ENCODE data around the gene MLXIP. TPM values are rescaled to one million over a fixed set of nuclear protein-coding genes. Genes with fewer than 3 reads are reported as not detected.

The MLXIP gene
- total and polyA plus RNA-seq, 2 of the 13 experiments (the other 11 are each of a cell fraction or from before 2014, with no cell fraction given): 5.3 to 6.7 TPM

GRCh38 chr12:122062832-122063693, 15.5 kb upstream of the MLXIP start (continued):
- TF ChIP-seq ZNF670 (CRISPR knock-in tag; IDR thresholded peaks at IDR 0.05; ENCODE audit: borderline replicate concordance) (no peak), IKZF4 (CRISPR knock-in tag; IDR thresholded peaks at IDR 0.05; ENCODE audit: borderline replicate concordance, low read depth, not compliant biosample characterization) (no peak), ZNF383 (CRISPR knock-in tag; IDR thresholded peaks at IDR 0.05; ENCODE audit: borderline replicate concordance) (no peak), TBP (CRISPR knock-in tag; IDR thresholded peaks at IDR 0.05) (no peak), HOXA3 (CRISPR knock-in tag; IDR thresholded peaks at IDR 0.05) (peak; percentile 23; the same call in 1 of the 2 replicates), CSRNP1 (CRISPR knock-in tag; IDR thresholded peaks at IDR 0.05) (peak; percentile 63), DNMT3B (CRISPR knock-in tag; conservative IDR thresholded peaks at IDR 0.05) (no peak), ZNF816 (CRISPR knock-in tag; IDR thresholded peaks at IDR 0.05; ENCODE audit: borderline replicate concordance) (no peak), SAP130 (CRISPR knock-in tag; IDR thresholded peaks at IDR 0.05; ENCODE audit: low read depth) (0 out of 2 replicates have a peak, but pooled peaks have one; percentile 46), TFE3 (CRISPR knock-in tag; IDR thresholded peaks at IDR 0.05) (no peak; the same call in 1 of the 2 replicates), HBP1 (CRISPR knock-in tag; IDR thresholded peaks at IDR 0.05; ENCODE audit: low read depth) (0 out of 2 replicates have a peak, but pooled peaks have one; percentile 47), ELF3 (CRISPR knock-in tag; IDR thresholded peaks at IDR 0.05) (peak; percentile 34; the same call in 1 of the 2 replicates), WIZ (CRISPR knock-in tag; IDR thresholded peaks at IDR 0.05) (no peak), ZKSCAN8 (CRISPR knock-in tag; IDR thresholded peaks at IDR 0.05; ENCODE audit: borderline replicate concordance) (no peak), SIX4 (CRISPR knock-in tag; IDR thresholded peaks at IDR 0.05) (no peak), ZNF121 (CRISPR knock-in tag; IDR thresholded peaks at IDR 0.05) (no peak), AFF4 (CRISPR knock-in tag; IDR thresholded peaks at IDR 0.05) (no peak; the same call in 1 of the 2 replicates), ZBTB38 (CRISPR knock-in tag; IDR thresholded peaks at IDR 0.05) (no peak), ZNF83 (CRISPR knock-in tag; IDR thresholded peaks at IDR 0.05; ENCODE audit: borderline replicate concordance) (no peak), ZNF720 (CRISPR knock-in tag; IDR thresholded peaks at IDR 0.05) (no peak), CENPBD1 (CRISPR knock-in tag; IDR thresholded peaks at IDR 0.05; ENCODE audit: borderline replicate concordance, low read depth) (no peak)
